Spleen (tissue), 7 donors: ENCODE measurements around the gene DRAXIN.

Source experiments
- CTCF ChIP-seq, 11 experiments: fragments of 200-600 bp in 7 of 11; fragments of 450-650 bp in 4 of 11; sonication (generic) in 4 of 11; IDR thresholded peaks in 8 of 11; conservative IDR thresholded peaks in 3 of 11; 1 replicate in 7 of 11; 2 replicates in 4 of 11; pipeline versions ENCODE4 v1.4.0 to v1.8.0; 2016 to 2021; ENCODE audit warnings: antibody characterized with exemption in 11 of 11, inconsistent platforms in 4 of 11, mild to moderate bottlenecking in 1 of 11
- POLR2A ChIP-seq, 3 donors: fragments of 450-650 bp; IDR thresholded peaks; one replicate each; pipeline ENCODE4 v1.5.1; 2017; ENCODE audit warnings: antibody characterized with exemption in 3 of 3, mild to moderate bottlenecking in 1 of 3
- POLR2AphosphoS5 ChIP-seq, 3 donors: sonication (generic); formaldehyde crosslinking; IDR thresholded peaks; one replicate each; pipeline ENCODE4 v1.5.1; 2017; ENCODE audit warnings: antibody characterized with exemption in 3 of 3
- donor health status: DM: no; HTN: no; CAD: no; lungs with moderate emphysema.
- donor health status: DM: no; HTN: no; CAD: no.
- donor health status: DM: no; HTN: no; CAD: no.

DNA sequence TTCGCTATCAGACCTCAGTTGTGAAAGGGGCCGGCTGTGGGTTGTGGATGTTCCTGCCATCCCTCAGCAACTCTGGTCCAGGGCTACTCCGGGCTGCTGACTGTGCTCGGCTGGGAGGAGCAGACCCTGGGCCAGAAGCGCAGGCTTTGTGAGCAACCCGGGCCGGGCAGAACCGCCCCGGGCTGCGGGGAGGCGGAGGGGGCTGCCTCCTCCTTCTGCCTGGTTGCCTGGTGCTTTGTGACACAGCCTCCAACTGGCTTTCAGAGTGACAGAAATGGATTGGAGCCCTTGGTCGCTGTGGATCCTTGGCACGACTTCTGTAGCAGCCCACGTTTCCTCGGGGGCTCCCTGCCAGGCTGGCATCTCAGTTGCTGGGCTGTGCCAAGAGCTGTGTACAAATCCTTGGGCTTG, 10.0 kb downstream of the DRAXIN start:
- TF ChIP-seq CTCF (IDR thresholded peaks at IDR 0.05 in 8 of 11, conservative IDR thresholded peaks at IDR 0.05 in 3 of 11) (no peak), POLR2AphosphoS5 (IDR thresholded peaks at IDR 0.05) (no peak), POLR2A (IDR thresholded peaks at IDR 0.05) (no peak)
